Mesothelial cell of epicardium (in vitro differentiated cells): ENCODE data around the gene KRT3. TPM values are rescaled to one million over a fixed set of nuclear protein-coding genes. Genes with fewer than 3 reads are reported as not detected.

Experiments
- DNase-seq, 2 experiments: peaks; one replicate each; pipeline ENCODE4 v3.0.0; 2021; ENCODE audit warnings: low spot score in 2 of 2; ENCODE audit not compliant: unreplicated experiment in 2 of 2
- H3K27ac Mint-ChIP-seq: 2 replicates; pipeline ENCODE4 v1.8.0; 2021; ENCODE audit warnings: mixed read lengths
- H3K27me3 Mint-ChIP-seq: 2 replicates; pipeline ENCODE4 v1.8.0; 2021; ENCODE audit warnings: low read depth, mixed read lengths
- H3K36me3 Mint-ChIP-seq: 2 replicates; pipeline ENCODE4 v1.8.0; 2021; ENCODE audit warnings: mixed read lengths
- H3K4me1 Mint-ChIP-seq: 2 replicates; pipeline ENCODE4 v1.8.0; 2021; ENCODE audit warnings: mixed read lengths
- H3K4me3 Mint-ChIP-seq: 2 replicates; pipeline ENCODE4 v1.8.0; 2021; ENCODE audit warnings: mild to moderate bottlenecking, moderate library complexity, mixed read lengths
- H3K9me3 Mint-ChIP-seq: 2 replicates; pipeline ENCODE4 v1.8.0; 2021; ENCODE audit warnings: mixed read lengths
- total RNA-seq: library from RNA; stranded (reverse); gene quantifications from 3 replicates; pipeline ENCODE4 v1.2.1, GENCODE V29; 2021
- TF ChIP-seq, protein P1 (sequence below): fragments of 200-600 bp; sonication (generic); IDR thresholded peaks from one replicate; pipeline ENCODE4 v1.5.0; 2021; ENCODE audit warnings: antibody characterized with exemption; ENCODE audit not compliant: unreplicated experiment

The KRT3 gene
- total RNA-seq, 1 donor from 2014 or later, result 0.78 TPM

DNA sequence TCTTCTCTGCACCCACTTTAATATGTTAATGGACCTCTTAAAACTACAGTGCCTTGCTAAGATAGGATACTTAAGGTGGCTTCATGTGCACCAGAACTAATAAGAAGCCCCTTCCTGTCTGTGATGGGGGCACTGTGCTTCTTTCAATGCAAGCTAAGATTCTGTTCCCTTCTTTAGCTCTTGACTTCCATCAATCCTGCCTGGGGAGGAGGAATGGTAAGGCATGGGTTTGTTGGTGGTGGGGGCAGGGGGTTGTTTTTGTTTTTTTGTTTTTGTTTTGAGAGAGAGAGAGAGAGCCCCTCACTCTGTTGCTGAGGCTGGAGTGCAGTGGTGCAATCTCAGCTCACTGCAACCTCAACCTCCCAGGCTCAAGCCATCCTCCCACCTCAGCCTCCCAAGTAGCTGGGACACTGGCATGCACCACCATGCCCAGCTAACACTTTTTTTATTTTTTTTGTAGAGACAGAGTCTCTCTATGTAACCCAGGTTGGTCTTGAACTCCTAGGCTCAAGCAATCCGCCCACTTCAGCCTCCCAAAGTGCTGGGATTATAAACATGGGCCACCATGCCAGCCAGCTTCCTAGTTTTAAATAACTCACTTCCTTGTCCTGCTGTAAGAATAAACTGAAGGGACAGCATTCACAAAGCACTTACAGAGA, 4.5 kb upstream of the KRT3 start:
- Mint-ChIP-seq H3K36me3 (no peaks in the 10 kb centered on the region), H3K27ac (no peak overlapping the region), H3K27me3 (peaks cover 16% of the 10 kb centered on the region), H3K9me3 (no peaks in the 10 kb centered on the region), H3K4me3 (no peak overlapping the region), H3K4me1 (peaks cover 20% of the 10 kb centered on the region)
- TF ChIP-seq, protein P1, sequence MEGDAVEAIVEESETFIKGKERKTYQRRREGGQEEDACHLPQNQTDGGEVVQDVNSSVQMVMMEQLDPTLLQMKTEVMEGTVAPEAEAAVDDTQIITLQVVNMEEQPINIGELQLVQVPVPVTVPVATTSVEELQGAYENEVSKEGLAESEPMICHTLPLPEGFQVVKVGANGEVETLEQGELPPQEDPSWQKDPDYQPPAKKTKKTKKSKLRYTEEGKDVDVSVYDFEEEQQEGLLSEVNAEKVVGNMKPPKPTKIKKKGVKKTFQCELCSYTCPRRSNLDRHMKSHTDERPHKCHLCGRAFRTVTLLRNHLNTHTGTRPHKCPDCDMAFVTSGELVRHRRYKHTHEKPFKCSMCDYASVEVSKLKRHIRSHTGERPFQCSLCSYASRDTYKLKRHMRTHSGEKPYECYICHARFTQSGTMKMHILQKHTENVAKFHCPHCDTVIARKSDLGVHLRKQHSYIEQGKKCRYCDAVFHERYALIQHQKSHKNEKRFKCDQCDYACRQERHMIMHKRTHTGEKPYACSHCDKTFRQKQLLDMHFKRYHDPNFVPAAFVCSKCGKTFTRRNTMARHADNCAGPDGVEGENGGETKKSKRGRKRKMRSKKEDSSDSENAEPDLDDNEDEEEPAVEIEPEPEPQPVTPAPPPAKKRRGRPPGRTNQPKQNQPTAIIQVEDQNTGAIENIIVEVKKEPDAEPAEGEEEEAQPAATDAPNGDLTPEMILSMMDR, result no peak
- no peak for DNase-seq

DNA sequence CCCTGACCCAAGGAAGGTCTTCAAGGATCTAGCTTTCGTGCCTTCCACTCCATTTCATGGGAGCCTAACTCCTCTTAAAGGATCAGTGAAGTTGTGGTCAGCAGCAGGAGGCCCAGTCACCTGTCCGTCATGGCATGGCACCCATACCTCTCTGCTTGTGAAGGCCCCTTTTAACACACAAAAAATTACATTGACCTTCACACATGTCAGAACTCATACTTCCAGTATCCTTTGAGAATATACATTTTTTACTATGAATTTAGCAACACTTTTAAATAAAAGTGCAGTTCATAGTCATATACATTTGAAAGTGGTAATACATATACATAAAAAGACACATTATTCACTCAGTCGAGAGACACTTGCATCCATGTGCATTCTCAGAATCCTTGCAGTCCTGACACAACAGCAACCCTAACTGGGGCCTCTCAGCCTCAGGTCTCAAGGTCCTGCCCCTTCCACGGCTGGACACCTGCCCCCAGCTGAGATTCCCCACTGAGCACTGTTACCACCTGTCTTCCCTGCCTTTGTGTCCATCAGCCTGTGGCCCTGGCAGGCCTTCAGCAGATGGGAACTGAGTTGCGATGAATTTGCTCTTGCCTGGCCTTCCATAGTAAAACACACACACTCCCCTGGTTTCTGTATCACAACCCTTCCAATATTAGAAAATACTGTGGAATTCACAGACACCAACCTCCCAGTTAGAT, 3.7 kb upstream of the KRT3 start:
- H3K4me1 Mint-ChIP-seq, result peaks cover 13% of the 10 kb centered on the region
- H3K4me3 Mint-ChIP-seq, result no peak overlapping the region
- no peak for DNase-seq
- H3K27ac Mint-ChIP-seq, result no peak overlapping the region
- H3K27me3 Mint-ChIP-seq, result peaks cover 18% of the 10 kb centered on the region
- no peaks in the 10 kb centered on the region for H3K9me3 Mint-ChIP-seq
- no peaks in the 10 kb centered on the region for H3K36me3 Mint-ChIP-seq
- TF ChIP-seq, protein P1, result no peak

DNA sequence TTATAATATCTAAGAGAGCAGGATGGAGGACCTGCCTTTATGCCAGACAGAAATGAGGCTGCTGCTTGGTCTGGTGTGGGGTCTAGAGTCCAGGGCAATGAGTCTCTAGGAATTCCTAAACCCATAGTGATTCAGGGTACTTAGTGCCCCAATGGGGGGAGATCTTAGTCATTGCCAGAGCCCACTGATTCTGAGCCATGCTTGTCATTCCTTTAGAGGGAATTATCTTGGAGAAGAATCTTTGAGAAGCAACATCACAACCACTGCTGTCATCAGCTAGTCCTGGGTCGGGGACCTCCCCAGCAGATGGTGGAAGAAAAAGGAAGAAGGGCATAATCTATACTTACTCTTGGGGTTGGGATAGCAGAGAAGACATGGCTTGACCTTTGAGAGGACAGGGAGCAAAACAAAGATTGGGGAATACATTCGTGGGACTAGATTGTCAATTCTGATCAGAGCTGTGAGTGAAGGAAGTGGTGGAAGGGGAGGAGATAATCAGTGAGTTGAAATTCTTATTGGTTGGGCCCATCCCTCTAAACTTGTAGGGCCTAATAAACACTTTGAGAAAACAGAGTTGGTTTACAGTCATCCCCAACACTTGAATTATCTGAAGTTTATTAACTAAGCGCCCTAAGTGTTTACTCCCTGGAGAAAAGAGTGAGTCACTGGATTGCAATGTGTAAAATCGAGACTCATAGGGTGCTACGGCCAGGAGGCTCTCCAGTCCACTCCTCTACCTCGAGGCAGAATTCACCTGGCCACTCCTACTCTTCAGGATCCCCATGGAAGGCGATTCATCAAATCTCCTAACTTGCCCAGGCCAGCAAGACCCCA, 3.0 kb upstream of the KRT3 start:
- DNase-seq, result no peak
- Mint-ChIP-seq H3K4me3 (no peak overlapping the region), H3K27ac (no peak overlapping the region), H3K27me3 (peaks cover 25% of the 10 kb centered on the region), H3K9me3 (no peaks in the 10 kb centered on the region), H3K36me3 (no peaks in the 10 kb centered on the region), H3K4me1 (peaks cover 6% of the 10 kb centered on the region)
- TF ChIP-seq, protein P1, result no peak

DNA sequence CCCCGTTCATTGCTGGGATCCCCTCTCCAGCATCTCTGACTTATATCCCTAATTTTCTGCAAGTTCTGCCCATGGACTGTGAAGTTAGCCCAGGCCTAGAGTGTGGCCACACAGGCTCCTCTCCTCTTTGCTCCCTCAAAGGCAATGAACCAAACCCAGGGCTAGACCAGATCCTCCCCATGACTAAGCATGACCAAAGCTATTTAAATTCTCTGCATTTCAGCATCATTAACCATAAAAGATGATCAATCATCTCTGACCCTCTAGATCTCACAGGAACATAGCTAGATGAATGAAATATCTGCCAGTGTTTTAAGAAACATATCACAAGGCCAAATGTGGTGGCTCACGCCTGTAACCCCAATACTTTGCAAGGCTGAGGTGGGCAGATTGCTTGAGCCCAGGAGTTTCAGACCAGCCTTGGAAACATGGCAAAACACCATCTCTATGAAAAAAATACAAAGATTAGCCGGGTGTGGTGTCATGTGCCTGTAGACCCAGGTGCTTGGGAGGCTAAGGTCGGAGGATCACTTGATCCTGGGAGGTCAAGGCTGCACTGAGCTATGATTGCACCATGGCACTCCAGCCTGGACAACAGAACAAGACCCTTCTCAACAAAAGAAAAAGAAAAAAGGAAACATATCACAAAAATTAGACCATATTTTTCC, 2.2 kb upstream of the KRT3 start:
- Mint-ChIP-seq H3K27me3 (peaks cover 32% of the 10 kb centered on the region), H3K4me3 (no peak overlapping the region), H3K9me3 (no peaks in the 10 kb centered on the region), H3K4me1 (peaks cover 3% of the 10 kb centered on the region), H3K27ac (no peak overlapping the region), H3K36me3 (no peaks in the 10 kb centered on the region)
- TF ChIP-seq, protein P1, result no peak
- DNase-seq, result no peak

DNA sequence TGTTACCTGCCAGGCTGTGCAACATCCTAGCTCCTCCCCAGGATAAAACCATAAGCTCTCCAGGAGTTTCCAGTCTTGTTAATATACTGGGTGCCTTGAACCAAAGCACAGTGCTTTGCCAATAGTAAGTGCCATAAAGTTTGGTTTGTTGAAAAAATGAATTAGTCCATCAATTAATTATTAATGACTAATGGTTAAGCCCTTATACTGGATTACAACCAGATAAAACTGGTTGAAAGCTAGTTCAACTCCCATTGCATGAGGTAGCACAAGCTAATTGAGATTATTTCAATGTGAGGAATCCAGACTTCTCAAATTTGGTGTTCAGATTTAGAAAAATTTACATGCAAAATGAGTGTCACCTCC, 1.6 kb upstream of the KRT3 start:
- no peak overlapping the region for H3K27ac Mint-ChIP-seq
- no peaks in the 10 kb centered on the region for H3K36me3 Mint-ChIP-seq
- H3K4me3 Mint-ChIP-seq, result no peak overlapping the region
- peaks cover 38% of the 10 kb centered on the region for H3K27me3 Mint-ChIP-seq
- peaks cover 3% of the 10 kb centered on the region for H3K4me1 Mint-ChIP-seq
- H3K9me3 Mint-ChIP-seq, result no peaks in the 10 kb centered on the region
- TF ChIP-seq, protein P1, result no peak
- DNase-seq, result no peak
